ENCODE measurements around the gene KIF21A. TPM values are rescaled to one million over a fixed set of nuclear protein-coding genes. Genes with fewer than 3 reads are reported as not detected.

KIF21A gene
- total RNA-seq, 6 experiments from 2014 or later: 18.4 to 32.9 (median 27.8) TPM

GRCh38 chr12:39359645-39360044, 83.3 kb downstream of the KIF21A start:
- 100% methylated on average over 2 of the region's 2 CpGs for WGBS (ENCODE audit: insufficient coverage, low coverage, low lambda C conversion rate, missing lambda C conversion rate)
- Histone ChIP-seq H3K4me3 (no peak overlapping the region), H3K27me3 (no peaks in the 10 kb centered on the region), H3K4me1 (peaks cover 0 to 2% (median 0%) of the 10 kb centered on the region in 4 donors), H3K27ac (no peak overlapping the region), H3K36me3 (peaks cover 0 to 4% (median 1%) of the 10 kb centered on the region in 4 donors), H3K9me3 (no peaks in the 10 kb centered on the region)
- intact Hi-C loops (cut with DNase I): no loop called here
- ATAC-seq: peak in 1 of 4 donors; percentile 21
- DNase-seq: no peak
- TF ChIP-seq POLR2A (IDR thresholded peaks at IDR 0.05) (no peak), CTCF (IDR thresholded peaks at IDR 0.05) (no peak)

GRCh38 chr12:39357041-39357440, 85.9 kb downstream of the KIF21A start:
- ATAC-seq: no peak

DNA sequence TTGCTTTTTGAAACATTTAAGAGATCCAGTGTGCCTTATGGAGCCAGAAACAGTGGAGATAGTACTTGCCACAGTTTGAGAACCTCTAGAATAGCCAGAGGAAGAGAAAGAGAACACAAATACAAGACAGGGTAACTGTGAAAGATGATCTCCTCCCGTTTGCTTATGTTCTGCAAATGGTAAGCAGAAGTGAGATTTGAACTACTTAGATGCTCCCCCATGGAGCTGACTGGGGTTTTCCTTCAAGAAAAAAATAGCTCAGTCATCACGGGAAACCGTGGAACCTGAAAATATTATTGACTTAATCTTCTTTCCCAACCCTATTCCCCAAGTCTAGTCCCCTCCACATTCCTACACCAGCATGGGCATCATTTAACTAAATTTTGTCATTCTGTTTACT, 87.1 kb downstream of the KIF21A start:
- H3K36me3 ChIP-seq: peaks cover 0 to 4% (median 1%) of the 10 kb centered on the region in 4 donors
- no peaks in the 10 kb centered on the region for H3K27me3 ChIP-seq
- peaks cover 0 to 2% (median 0%) of the 10 kb centered on the region in 4 donors for H3K4me1 ChIP-seq
- DNase-seq (no peak), ATAC-seq (no peak)
- H3K4me3 ChIP-seq: no peak overlapping the region
- intact Hi-C loops (cut with DNase I): no loop called here
- no peak for TF ChIP-seq POLR2A (IDR thresholded peaks at IDR 0.05)
- TF ChIP-seq CTCF (IDR thresholded peaks at IDR 0.05): no peak
- H3K27ac ChIP-seq: no peak overlapping the region
- 78% methylated on average over 3 of the region's 3 CpGs for WGBS (ENCODE audit: insufficient coverage, low coverage, low lambda C conversion rate, missing lambda C conversion rate)
- no peaks in the 10 kb centered on the region for H3K9me3 ChIP-seq

More at GRCh38 chr12:39357041-39357440, 85.9 kb downstream of the KIF21A start:
- H3K27ac ChIP-seq: no peak overlapping the region
- H3K4me3 ChIP-seq: no peak overlapping the region
- TF ChIP-seq POLR2A (IDR thresholded peaks at IDR 0.05): no peak
- TF ChIP-seq CTCF (IDR thresholded peaks at IDR 0.05): no peak
- WGBS (ENCODE audit: insufficient coverage, low coverage, low lambda C conversion rate, missing lambda C conversion rate): 97% methylated on average over 3 of the region's 3 CpGs
- no peaks in the 10 kb centered on the region for H3K27me3 ChIP-seq
- peaks cover 0 to 2% (median 0%) of the 10 kb centered on the region in 4 donors for H3K4me1 ChIP-seq
- H3K36me3 ChIP-seq: peaks cover 0 to 4% (median 1%) of the 10 kb centered on the region in 4 donors
- no peak for DNase-seq
- intact Hi-C loops (cut with DNase I): no loop called here
- no peaks in the 10 kb centered on the region for H3K9me3 ChIP-seq

DNA sequence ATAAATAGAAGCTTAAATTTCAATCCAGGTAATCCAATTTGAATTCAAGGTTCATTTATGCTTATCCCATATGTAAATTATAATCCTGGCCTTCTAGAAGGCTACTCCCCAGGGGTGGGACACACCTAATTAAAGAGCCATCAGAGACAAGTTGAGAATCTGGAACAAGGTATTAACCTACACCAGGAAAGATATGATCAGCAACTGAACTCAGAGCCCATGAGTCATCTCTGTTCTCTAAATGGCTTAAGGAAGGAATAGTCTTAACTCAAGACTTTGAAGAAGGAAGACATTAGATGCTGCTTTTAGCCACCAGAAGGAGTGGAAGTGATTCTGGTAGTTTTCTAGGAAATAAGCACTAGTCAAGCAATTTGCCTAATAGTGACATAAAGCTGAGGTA, 88.0 kb downstream of the KIF21A start:
- Histone ChIP-seq H3K36me3 (peaks cover 0 to 4% (median 1%) of the 10 kb centered on the region in 4 donors), H3K27me3 (no peaks in the 10 kb centered on the region), H3K27ac (no peak overlapping the region), H3K9me3 (no peaks in the 10 kb centered on the region), H3K4me1 (peaks cover 0 to 4% (median 1%) of the 10 kb centered on the region in 4 donors), H3K4me3 (no peak overlapping the region)
- no peak for TF ChIP-seq POLR2A (IDR thresholded peaks at IDR 0.05)
- TF ChIP-seq CTCF (IDR thresholded peaks at IDR 0.05): no peak
- intact Hi-C loops (cut with DNase I): no loop called here
- no peak for ATAC-seq
- no peak for DNase-seq
